ENCODE results near the gene INPP5J. TPM values are rescaled to one million over a fixed set of nuclear protein-coding genes. Genes with fewer than 3 reads are reported as not detected.

Gene INPP5J
- total and polyA plus RNA-seq, 11 donors = 8.4 to 23.1 (median 19.5) TPM

DNA sequence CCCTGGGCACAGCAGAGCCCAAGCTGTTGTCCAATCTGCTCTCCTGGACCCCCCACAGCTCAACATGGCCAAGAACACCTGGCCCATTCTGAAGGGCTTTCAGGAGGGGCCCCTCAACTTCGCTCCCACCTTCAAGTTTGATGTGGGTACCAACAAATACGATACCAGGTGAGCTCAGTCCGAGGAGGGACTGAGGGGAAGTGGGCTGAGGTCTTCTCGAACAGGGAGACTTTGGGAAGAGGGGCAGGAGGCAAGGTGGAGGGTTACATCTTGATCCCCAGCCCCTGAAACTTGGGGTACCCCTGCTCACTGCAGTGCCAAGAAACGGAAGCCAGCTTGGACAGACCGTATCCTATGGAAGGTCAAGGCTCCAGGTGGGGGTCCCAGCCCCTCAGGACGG lies 5.4 kb downstream of the INPP5J start:
- DNase-seq = no peak
- no peaks in the 10 kb centered on the region for H3K27me3 ChIP-seq
- peaks cover 0 to 11% (median 0%) of the 10 kb centered on the region in 12 donors for H3K4me1 ChIP-seq
- intact Hi-C loops (cut with DNase I) = no loop called here
- H3K4me3 ChIP-seq = no peak overlapping the region
- no peaks in the 10 kb centered on the region for H3K9me3 ChIP-seq
- no peak overlapping the region for H3K27ac ChIP-seq
- ATAC-seq = no peak
- H3K36me3 ChIP-seq = peaks cover 0 to 13% (median 0%) of the 10 kb centered on the region in 9 donors
- WGBS, 4 donors = 87 to 94% (median 92%) methylated on average over 6 to 7 of the region's 7 CpGs
- TF ChIP-seq POLR2A (IDR thresholded peaks at IDR 0.05) = no peak
- TF ChIP-seq, protein P1, sequence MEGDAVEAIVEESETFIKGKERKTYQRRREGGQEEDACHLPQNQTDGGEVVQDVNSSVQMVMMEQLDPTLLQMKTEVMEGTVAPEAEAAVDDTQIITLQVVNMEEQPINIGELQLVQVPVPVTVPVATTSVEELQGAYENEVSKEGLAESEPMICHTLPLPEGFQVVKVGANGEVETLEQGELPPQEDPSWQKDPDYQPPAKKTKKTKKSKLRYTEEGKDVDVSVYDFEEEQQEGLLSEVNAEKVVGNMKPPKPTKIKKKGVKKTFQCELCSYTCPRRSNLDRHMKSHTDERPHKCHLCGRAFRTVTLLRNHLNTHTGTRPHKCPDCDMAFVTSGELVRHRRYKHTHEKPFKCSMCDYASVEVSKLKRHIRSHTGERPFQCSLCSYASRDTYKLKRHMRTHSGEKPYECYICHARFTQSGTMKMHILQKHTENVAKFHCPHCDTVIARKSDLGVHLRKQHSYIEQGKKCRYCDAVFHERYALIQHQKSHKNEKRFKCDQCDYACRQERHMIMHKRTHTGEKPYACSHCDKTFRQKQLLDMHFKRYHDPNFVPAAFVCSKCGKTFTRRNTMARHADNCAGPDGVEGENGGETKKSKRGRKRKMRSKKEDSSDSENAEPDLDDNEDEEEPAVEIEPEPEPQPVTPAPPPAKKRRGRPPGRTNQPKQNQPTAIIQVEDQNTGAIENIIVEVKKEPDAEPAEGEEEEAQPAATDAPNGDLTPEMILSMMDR (IDR thresholded peaks at IDR 0.05) = no peak

GRCh38 chr22:31130873-31131272 lies 8.1 kb downstream of the INPP5J start:
- H3K36me3 ChIP-seq = peaks cover 0 to 13% (median 0%) of the 10 kb centered on the region in 9 donors
- DNase-seq (no peak), ATAC-seq (no peak)
- H3K27ac ChIP-seq = no peak overlapping the region
- no peak for TF ChIP-seq POLR2A (IDR thresholded peaks at IDR 0.05)
- TF ChIP-seq, protein P1 (IDR thresholded peaks at IDR 0.05) = no peak
- no peak overlapping the region for H3K4me3 ChIP-seq
- H3K9me3 ChIP-seq = no peaks in the 10 kb centered on the region
- no peaks in the 10 kb centered on the region for H3K27me3 ChIP-seq
- peaks cover 0 to 3% (median 0%) of the 10 kb centered on the region in 12 donors for H3K4me1 ChIP-seq
- 47 to 67% (median 62%) methylated on average over 2 of the region's 2 CpGs for WGBS, 4 donors
- intact Hi-C loops (cut with DNase I) = no loop called here

- DNase-seq (no peak), ATAC-seq (peak in 1 of 4 donors; percentile 4)
- Histone ChIP-seq H3K36me3 (peaks cover 0 to 13% (median 0%) of the 10 kb centered on the region in 9 donors), H3K4me1 (peaks cover 0 to 3% (median 0%) of the 10 kb centered on the region in 12 donors), H3K27me3 (no peaks in the 10 kb centered on the region), H3K9me3 (no peaks in the 10 kb centered on the region), H3K27ac (no peak overlapping the region), H3K4me3 (no peak overlapping the region)
- no peak for TF ChIP-seq POLR2A (IDR thresholded peaks at IDR 0.05)
- TF ChIP-seq, protein P1 (IDR thresholded peaks at IDR 0.05) = no peak
- intact Hi-C loops (cut with DNase I) = no loop called here
- 94 to 100% (median 96%) methylated on average over 3 to 19 of the region's 19 CpGs for WGBS, 4 donors
Observed at GRCh38 chr22:31133911-31134310, 11.1 kb downstream of the INPP5J start.

DNA sequence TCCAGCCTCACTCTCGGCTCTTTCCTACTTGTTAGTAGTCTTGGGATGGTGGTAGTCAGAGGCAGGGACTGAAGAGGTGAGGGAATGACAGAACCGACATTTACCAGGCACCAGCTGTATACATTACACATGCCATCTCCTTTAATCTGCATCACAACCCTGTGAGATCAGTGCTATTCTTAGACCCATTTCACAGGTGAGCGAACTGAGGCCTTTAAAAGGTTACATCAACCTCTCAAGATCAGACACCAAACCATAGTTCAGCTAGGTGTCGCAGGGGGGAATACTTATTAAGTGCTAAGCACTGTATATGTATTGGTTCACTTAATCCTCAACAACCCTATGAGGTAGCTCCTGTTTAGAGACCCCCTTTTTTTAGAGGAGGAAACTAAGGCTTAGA lies 11.9 kb downstream of the INPP5J start:
- peaks cover 0 to 3% (median 0%) of the 10 kb centered on the region in 12 donors for H3K4me1 ChIP-seq
- intact Hi-C loops (cut with DNase I) = no loop called here
- H3K9me3 ChIP-seq = no peaks in the 10 kb centered on the region
- H3K36me3 ChIP-seq = peaks cover 0 to 9% (median 0%) of the 10 kb centered on the region in 9 donors
- no peak overlapping the region for H3K4me3 ChIP-seq
- 80 to 90% (median 89%) methylated on average over 4 of the region's 4 CpGs for WGBS, 4 donors
- no peak for DNase-seq
- TF ChIP-seq POLR2A (IDR thresholded peaks at IDR 0.05) = no peak
- TF ChIP-seq, protein P1 (IDR thresholded peaks at IDR 0.05) = no peak
- no peak overlapping the region for H3K27ac ChIP-seq
- ATAC-seq = no peak
- H3K27me3 ChIP-seq = peaks cover 0 to 4% (median 0%) of the 10 kb centered on the region in 9 donors

Measured in heart left ventricle (tissue), 16 donors.